ENCODE data around the gene KRTAP10-7.

The KRTAP10-7 gene

GRCh38 chr21:44611551-44611950, 11.2 kb downstream of the KRTAP10-7 start:
- Mint-ChIP-seq H3K27ac (no peak overlapping the region), H3K9me3 (peaks cover 14% of the 10 kb centered on the region), H3K27me3 (no peaks in the 10 kb centered on the region), H3K4me3 (no peak overlapping the region), H3K4me1 (peaks cover 19% of the 10 kb centered on the region), H3K36me3 (peaks cover 7% of the 10 kb centered on the region)

- no peak within 1 kb of the TSS for H3K4me3 Mint-ChIP-seq
- H3K27me3 Mint-ChIP-seq = no peaks in the 10 kb centered on the region
- peaks cover 7% of the 10 kb centered on the region for H3K36me3 Mint-ChIP-seq
- H3K4me1 Mint-ChIP-seq = peaks cover 24% of the 10 kb centered on the region
- H3K9me3 Mint-ChIP-seq = peaks cover 14% of the 10 kb centered on the region
- H3K27ac Mint-ChIP-seq = no peak within 1 kb of the TSS
Measured at GRCh38 chr21:44612029-44612486, 11.7 kb downstream of the KRTAP10-7 start, which contains the start of gene KRTAP10-8. Gene KRTAP10-8 (plus strand): TSS chr21:44612079. CDS start chr21:44612101, 22 bp downstream.

GRCh38 chr21:44612669-44613229, 12.4 kb downstream of the KRTAP10-7 start:
- H3K27ac Mint-ChIP-seq = no peak overlapping the region
- peaks cover 7% of the 10 kb centered on the region for H3K36me3 Mint-ChIP-seq
- H3K4me1 Mint-ChIP-seq = peaks cover 31% of the 10 kb centered on the region
- H3K4me3 Mint-ChIP-seq = no peak overlapping the region
- peaks cover 14% of the 10 kb centered on the region for H3K9me3 Mint-ChIP-seq
- H3K27me3 Mint-ChIP-seq = no peaks in the 10 kb centered on the region

GRCh38 chr21:44613386-44614155, 13.2 kb downstream of the KRTAP10-7 start:
- H3K4me1 Mint-ChIP-seq = peaks cover 39% of the 10 kb centered on the region
- H3K4me3 Mint-ChIP-seq = no peak overlapping the region
- peaks cover 7% of the 10 kb centered on the region for H3K36me3 Mint-ChIP-seq
- no peaks in the 10 kb centered on the region for H3K27me3 Mint-ChIP-seq
- no peak overlapping the region for H3K27ac Mint-ChIP-seq
- H3K9me3 Mint-ChIP-seq = peaks cover 14% of the 10 kb centered on the region

GRCh38 chr21:44614161-44614631, 13.8 kb downstream of the KRTAP10-7 start:
- Mint-ChIP-seq H3K36me3 (peaks cover 8% of the 10 kb centered on the region), H3K9me3 (peaks cover 13% of the 10 kb centered on the region), H3K27ac (no peak overlapping the region), H3K4me3 (no peak overlapping the region), H3K4me1 (peaks cover 45% of the 10 kb centered on the region), H3K27me3 (no peaks in the 10 kb centered on the region)

- H3K27me3 Mint-ChIP-seq = no peaks in the 10 kb centered on the region
- H3K27ac Mint-ChIP-seq = no peak overlapping the region
- H3K36me3 Mint-ChIP-seq = peaks cover 10% of the 10 kb centered on the region
- peaks cover 13% of the 10 kb centered on the region for H3K9me3 Mint-ChIP-seq
- H3K4me3 Mint-ChIP-seq = no peak overlapping the region
- H3K4me1 Mint-ChIP-seq = peaks cover 53% of the 10 kb centered on the region
Measured at GRCh38 chr21:44614961-44615391, 14.6 kb downstream of the KRTAP10-7 start.

GRCh38 chr21:44615466-44615865, 15.1 kb downstream of the KRTAP10-7 start:
- H3K4me3 Mint-ChIP-seq = no peak overlapping the region
- peaks cover 57% of the 10 kb centered on the region for H3K4me1 Mint-ChIP-seq
- H3K27ac Mint-ChIP-seq = no peak overlapping the region
- H3K36me3 Mint-ChIP-seq = peaks cover 12% of the 10 kb centered on the region
- H3K9me3 Mint-ChIP-seq = peaks cover 16% of the 10 kb centered on the region
- no peaks in the 10 kb centered on the region for H3K27me3 Mint-ChIP-seq

GRCh38 chr21:44615911-44616590, 15.7 kb downstream of the KRTAP10-7 start:
- peaks cover 22% of the 10 kb centered on the region for H3K9me3 Mint-ChIP-seq
- H3K4me1 Mint-ChIP-seq = peaks cover 61% of the 10 kb centered on the region
- no peaks in the 10 kb centered on the region for H3K27me3 Mint-ChIP-seq
- peak overlapping the region; percentile 80 for H3K27ac Mint-ChIP-seq
- H3K4me3 Mint-ChIP-seq = no peak overlapping the region
- peaks cover 16% of the 10 kb centered on the region for H3K36me3 Mint-ChIP-seq

GRCh38 chr21:44616591-44616926, 16.2 kb downstream of the KRTAP10-7 start:
- Mint-ChIP-seq H3K4me3 (no peak overlapping the region), H3K27me3 (no peaks in the 10 kb centered on the region), H3K27ac (peak overlapping the region; percentile 30), H3K9me3 (peaks cover 22% of the 10 kb centered on the region), H3K36me3 (peaks cover 16% of the 10 kb centered on the region), H3K4me1 (peaks cover 61% of the 10 kb centered on the region)

- H3K4me3 Mint-ChIP-seq = no peak overlapping the region
- H3K9me3 Mint-ChIP-seq = peaks cover 22% of the 10 kb centered on the region
- peaks cover 61% of the 10 kb centered on the region for H3K4me1 Mint-ChIP-seq
- H3K36me3 Mint-ChIP-seq = peaks cover 16% of the 10 kb centered on the region
- H3K27ac Mint-ChIP-seq = peak overlapping the region; percentile 30
- no peaks in the 10 kb centered on the region for H3K27me3 Mint-ChIP-seq
Measured at GRCh38 chr21:44617071-44617501, 16.7 kb downstream of the KRTAP10-7 start.

- H3K9me3 Mint-ChIP-seq = peaks cover 36% of the 10 kb centered on the region
- H3K27ac Mint-ChIP-seq = peak overlapping the region; percentile 96
- no peaks in the 10 kb centered on the region for H3K27me3 Mint-ChIP-seq
- H3K4me1 Mint-ChIP-seq = peaks cover 56% of the 10 kb centered on the region
- H3K36me3 Mint-ChIP-seq = peaks cover 26% of the 10 kb centered on the region
- peak overlapping the region; percentile 71 for H3K4me3 Mint-ChIP-seq
Measured at GRCh38 chr21:44618504-44618903, 18.1 kb downstream of the KRTAP10-7 start.

- H3K27me3 Mint-ChIP-seq = no peaks in the 10 kb centered on the region
- H3K4me3 Mint-ChIP-seq = peak overlapping the region; percentile 71
- peaks cover 28% of the 10 kb centered on the region for H3K36me3 Mint-ChIP-seq
- peaks cover 56% of the 10 kb centered on the region for H3K4me1 Mint-ChIP-seq
- H3K9me3 Mint-ChIP-seq = peaks cover 40% of the 10 kb centered on the region
- peak overlapping the region; percentile 96 for H3K27ac Mint-ChIP-seq
Measured at GRCh38 chr21:44618909-44619308, 18.5 kb downstream of the KRTAP10-7 start.

GRCh38 chr21:44619886-44620285, 19.5 kb downstream of the KRTAP10-7 start:
- peak overlapping the region; percentile 96 for H3K27ac Mint-ChIP-seq
- peaks cover 50% of the 10 kb centered on the region for H3K9me3 Mint-ChIP-seq
- H3K4me1 Mint-ChIP-seq = peaks cover 53% of the 10 kb centered on the region
- no peaks in the 10 kb centered on the region for H3K27me3 Mint-ChIP-seq
- H3K4me3 Mint-ChIP-seq = peak overlapping the region; percentile 71
- H3K36me3 Mint-ChIP-seq = peaks cover 30% of the 10 kb centered on the region

GRCh38 chr21:44623575-44623974, 23.2 kb downstream of the KRTAP10-7 start:
- H3K27me3 Mint-ChIP-seq = no peaks in the 10 kb centered on the region
- peaks cover 34% of the 10 kb centered on the region for H3K4me1 Mint-ChIP-seq
- H3K4me3 Mint-ChIP-seq = no peak overlapping the region
- H3K9me3 Mint-ChIP-seq = peaks cover 51% of the 10 kb centered on the region
- no peak overlapping the region for H3K27ac Mint-ChIP-seq
- peaks cover 30% of the 10 kb centered on the region for H3K36me3 Mint-ChIP-seq

- H3K4me1 Mint-ChIP-seq = peaks cover 34% of the 10 kb centered on the region
- H3K36me3 Mint-ChIP-seq = peaks cover 20% of the 10 kb centered on the region
- H3K27me3 Mint-ChIP-seq = no peaks in the 10 kb centered on the region
- H3K27ac Mint-ChIP-seq = no peak overlapping the region
- H3K9me3 Mint-ChIP-seq = peaks cover 35% of the 10 kb centered on the region
- H3K4me3 Mint-ChIP-seq = no peak overlapping the region
Measured at GRCh38 chr21:44625756-44626155, 25.4 kb downstream of the KRTAP10-7 start.

GRCh38 chr21:44626262-44626661, 25.9 kb downstream of the KRTAP10-7 start:
- Mint-ChIP-seq H3K4me3 (no peak overlapping the region), H3K27ac (no peak overlapping the region), H3K9me3 (peaks cover 38% of the 10 kb centered on the region), H3K36me3 (peaks cover 22% of the 10 kb centered on the region), H3K27me3 (no peaks in the 10 kb centered on the region), H3K4me1 (peaks cover 37% of the 10 kb centered on the region)
